ENCODE results near the gene VARS2. TPM values are rescaled to one million over a fixed set of nuclear protein-coding genes. Genes with fewer than 3 reads are reported as not detected.
"Not testable (repeated sequence)": the region's sequence is repeated elsewhere in the genome, so short reads cannot be mapped to it uniquely, and the experiment has no call there.

The VARS2 gene
- total RNA-seq, 1 donor from 2014 or later, result 21.0 TPM

- no peak for TF ChIP-seq CTCF (IDR thresholded peaks at IDR 0.05; ENCODE audit: borderline replicate concordance)
- Histone ChIP-seq H3K4me1 (peaks cover 16% of the 10 kb centered on the region), H3K4me3 (peak within 1 kb of the TSS; percentile 92), H3K27ac (replicated peaks) (peak within 1 kb of the TSS; percentile 70), H3K9me3 (replicated peaks) (no peaks in the 10 kb centered on the region), H3K27me3 (ENCODE audit: low read depth) (no peaks in the 10 kb centered on the region), H3K36me3 (peaks cover 23% of the 10 kb centered on the region)
- peak; percentile 97 for DNase-seq
- intact Hi-C loops (cut with micrococcal nuclease), result no loop called here
Measured at GRCh38 chr6:30907758-30908591, 6.1 kb upstream of the VARS2 start, which contains the start of gene GTF2H4. GTF2H4 (plus strand) TSS chr6:30908207.

- no peak for TF ChIP-seq CTCF (IDR thresholded peaks at IDR 0.05; ENCODE audit: borderline replicate concordance)
- Histone ChIP-seq H3K27ac (replicated peaks) (no peak overlapping the region), H3K9me3 (replicated peaks) (no peaks in the 10 kb centered on the region), H3K36me3 (peaks cover 23% of the 10 kb centered on the region), H3K4me1 (peaks cover 20% of the 10 kb centered on the region), H3K27me3 (ENCODE audit: low read depth) (no peaks in the 10 kb centered on the region), H3K4me3 (peak overlapping the region; percentile 92)
- DNase-seq, result no peak
- intact Hi-C loops (cut with micrococcal nuclease), result no loop called here
Measured at GRCh38 chr6:30908700-30909099, 5.3 kb upstream of the VARS2 start.

GRCh38 chr6:30910473-30910872 lies 3.6 kb upstream of the VARS2 start:
- H3K4me3 ChIP-seq; H3K27ac ChIP-seq (replicated peaks); H3K9me3 ChIP-seq (replicated peaks); H3K27me3 ChIP-seq (ENCODE audit: low read depth); intact Hi-C loops (cut with micrococcal nuclease); DNase-seq: not testable (repeated sequence)
- H3K4me1 ChIP-seq, result peaks cover 35% of the 10 kb centered on the region
- peaks cover 23% of the 10 kb centered on the region for H3K36me3 ChIP-seq

- H3K9me3 ChIP-seq (replicated peaks), result no peaks in the 10 kb centered on the region
- peaks cover 36% of the 10 kb centered on the region for H3K36me3 ChIP-seq
- H3K27ac ChIP-seq (replicated peaks), result peak overlapping the region; percentile 95
- no peaks in the 10 kb centered on the region for H3K27me3 ChIP-seq (ENCODE audit: low read depth)
- H3K4me1 ChIP-seq, result peaks cover 40% of the 10 kb centered on the region
- intact Hi-C loops (cut with micrococcal nuclease), result no loop called here
- no peak overlapping the region for H3K4me3 ChIP-seq
- no peak for DNase-seq
- no peak for TF ChIP-seq CTCF (IDR thresholded peaks at IDR 0.05; ENCODE audit: borderline replicate concordance)
Measured at GRCh38 chr6:30912746-30913520, 1.1 kb upstream of the VARS2 start.

- Histone ChIP-seq H3K27me3 (ENCODE audit: low read depth) (no peaks in the 10 kb centered on the region), H3K36me3 (peaks cover 42% of the 10 kb centered on the region), H3K4me1 (peaks cover 33% of the 10 kb centered on the region), H3K27ac (replicated peaks) (peak overlapping the region; percentile 95), H3K4me3 (peak overlapping the region; percentile 74), H3K9me3 (replicated peaks) (no peaks in the 10 kb centered on the region)
- intact Hi-C loops (cut with micrococcal nuclease), result no loop called here
- no peak for DNase-seq
- TF ChIP-seq CTCF (IDR thresholded peaks at IDR 0.05; ENCODE audit: borderline replicate concordance), result no peak
Measured at GRCh38 chr6:30913721-30914075, 340 bp upstream of the VARS2 start.
